HepG2 (cell line): ENCODE data around the gene KIF3C. TPM values are rescaled to one million over a fixed set of nuclear protein-coding genes. Genes with fewer than 3 reads are reported as not detected.

ENCODE experiments used
- CREB1 ChIP-seq, 2 experiments: fragments of 450-650 bp in 1 of 2; IDR thresholded peaks; 2 replicates each; pipeline ENCODE4 v1.6.1; 2016 to 2017; ENCODE audit warnings: control low read depth in 1 of 2, mild to moderate bottlenecking in 1 of 2, missing compliant biosample characterization in 1 of 2, missing genetic modification characterization in 1 of 2
- CREM ChIP-seq, 2 experiments: sonication (generic) in 1 of 2; formaldehyde crosslinking in 1 of 2; IDR thresholded peaks; 2 replicates each; pipeline versions ENCODE4 v1.4.0 to v1.6.1; 2016 to 2020; ENCODE audit warnings: antibody characterized with exemption in 1 of 2, mild to moderate bottlenecking in 1 of 2, missing genetic modification reagents in 1 of 2
- FOXC1 ChIP-seq: sonication (generic); formaldehyde crosslinking; IDR thresholded peaks from 2 replicates; pipeline ENCODE4 v1.8.0; 2022; ENCODE audit warnings: mild to moderate bottlenecking, missing genetic modification reagents, borderline replicate concordance
- FOXO4 ChIP-seq: sonication (generic); formaldehyde crosslinking; conservative IDR thresholded peaks from 2 replicates; pipeline ENCODE4 v1.8.1; 2023; ENCODE audit warnings: missing genetic modification reagents
- RARG ChIP-seq: sonication (generic); formaldehyde crosslinking; IDR thresholded peaks from 2 replicates; pipeline ENCODE4 v1.4.0; 2020; ENCODE audit warnings: low read depth, mild to moderate bottlenecking, missing genetic modification reagents
- SRSF4 ChIP-seq: fragments of 200-400 bp; formaldehyde crosslinking; IDR thresholded peaks from one replicate; pipeline ENCODE4 v1.6.1; 2018; ENCODE audit warnings: mild to moderate bottlenecking, low read depth, low read length, moderate library complexity; ENCODE audit not compliant: poor library complexity, severe bottlenecking
- TEAD3 ChIP-seq: optimal IDR thresholded peaks from 2 replicates; pipeline ENCODE3; 2016; ENCODE audit warnings: borderline replicate concordance
- YY1 ChIP-seq: IDR thresholded peaks from 2 replicates; pipeline ENCODE4 v1.6.1; 2011; ENCODE audit warnings: low read length, low read depth, moderate library complexity, mild to moderate bottlenecking; ENCODE audit not compliant: insufficient read depth, insufficient replicate concordance
- ZKSCAN1 ChIP-seq: fragments of 150-350 bp; IDR thresholded peaks from 2 replicates; pipeline ENCODE4 v1.6.1; 2014; ENCODE audit warnings: low read length
- ZNF710 ChIP-seq: sonication (generic); formaldehyde crosslinking; IDR thresholded peaks from 2 replicates; pipeline ENCODE4 v1.5.0; 2020; ENCODE audit warnings: mild to moderate bottlenecking, missing genetic modification reagents, borderline replicate concordance
- polyA plus RNA-seq, 8 experiments: library from polyadenylated mRNA; depleted of rRNA in 3 of 8; stranded (reverse) in 7 of 8; unstranded in 1 of 8; fragments of >200 nt; fragmentation: Illumina TruSeq in 4 of 8; extraction: Trizol in 4 of 8; gene quantifications; 2 replicates each; pipeline versions ENCODE4 v1.2.1 to v1.2.3, GENCODE V29; 2011 to 2016; ENCODE audit warnings: low read depth in 4 of 8, missing spikeins in 1 of 8, mixed read lengths in 1 of 8; ENCODE audit not compliant: insufficient read depth in 1 of 8
- total RNA-seq, 5 experiments: library from RNA; depleted of rRNA; stranded (reverse); fragments of >200 nt; fragmentation: Illumina TruSeq; extraction: Trizol; gene quantifications; 2 replicates each; pipeline ENCODE4 v1.2.3, GENCODE V29; 2016; ENCODE audit warnings: low read depth in 1 of 5
- TF ChIP-seq, protein P1 (sequence below): sonication (generic); formaldehyde crosslinking; IDR thresholded peaks from 2 replicates; pipeline ENCODE4 v1.8.1; 2023; ENCODE audit warnings: mild to moderate bottlenecking, missing genetic modification reagents, borderline replicate concordance
- TF ChIP-seq, protein P2 (sequence below): sonication (generic); formaldehyde crosslinking; IDR thresholded peaks from 2 replicates; pipeline ENCODE4 v1.4.0; 2020; ENCODE audit warnings: mild to moderate bottlenecking, missing genetic modification reagents, borderline replicate concordance
- TF ChIP-seq, protein P3 (sequence below): IDR thresholded peaks from 2 replicates; pipeline ENCODE4 v1.6.1; 2016
- TF ChIP-seq, protein P4 (sequence below): sonication (generic); formaldehyde crosslinking; IDR thresholded peaks from 2 replicates; pipeline ENCODE4 v1.5.1; 2020; ENCODE audit warnings: mild to moderate bottlenecking, missing genetic modification reagents, moderate library complexity

KIF3C gene
- total and polyA plus RNA-seq, 2 of the 13 experiments (the other 11 are each of a cell fraction or from before 2014, with no cell fraction given): 3.6 to 4.9 TPM

GRCh38 chr2:25878361-25879132, 103.8 kb downstream of the KIF3C start, which contains the start of gene ASXL2 (continued):
- peak; percentile 73; the same call in 1 of the 2 replicates for TF ChIP-seq CREB1 (IDR thresholded peaks at IDR 0.05)
- no peak for TF ChIP-seq CREB1 (CRISPR knock-in tag; IDR thresholded peaks at IDR 0.05)
- TF ChIP-seq ZNF710 (CRISPR knock-in tag): peak; percentile 61; the same call in 1 of the 2 replicates
- peak; percentile 82 for TF ChIP-seq TEAD3 (CRISPR knock-in tag)
- TF ChIP-seq CREM (IDR thresholded peaks at IDR 0.05): peak; percentile 47; the same call in 1 of the 2 replicates
- TF ChIP-seq CREM (CRISPR knock-in tag; IDR thresholded peaks at IDR 0.05): no peak
- TF ChIP-seq ZKSCAN1: no peak
- TF ChIP-seq, protein P1, sequence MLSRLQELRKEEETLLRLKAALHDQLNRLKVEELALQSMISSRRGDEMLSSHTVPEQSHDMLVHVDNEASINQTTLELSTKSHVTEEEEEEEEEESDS (CRISPR knock-in tag): no peak
- TF ChIP-seq, protein P2, sequence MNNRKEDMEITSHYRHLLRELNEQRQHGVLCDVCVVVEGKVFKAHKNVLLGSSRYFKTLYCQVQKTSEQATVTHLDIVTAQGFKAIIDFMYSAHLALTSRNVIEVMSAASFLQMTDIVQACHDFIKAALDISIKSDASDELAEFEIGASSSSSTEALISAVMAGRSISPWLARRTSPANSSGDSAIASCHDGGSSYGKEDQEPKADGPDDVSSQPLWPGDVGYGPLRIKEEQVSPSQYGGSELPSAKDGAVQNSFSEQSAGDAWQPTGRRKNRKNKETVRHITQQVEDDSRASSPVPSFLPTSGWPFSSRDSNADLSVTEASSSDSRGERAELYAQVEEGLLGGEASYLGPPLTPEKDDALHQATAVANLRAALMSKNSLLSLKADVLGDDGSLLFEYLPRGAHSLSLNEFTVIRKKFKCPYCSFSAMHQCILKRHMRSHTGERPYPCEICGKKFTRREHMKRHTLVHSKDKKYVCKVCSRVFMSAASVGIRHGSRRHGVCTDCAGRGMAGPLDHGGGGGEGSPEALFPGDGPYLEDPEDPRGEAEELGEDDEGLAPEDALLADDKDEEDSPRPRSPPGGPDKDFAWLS: no peak
- TF ChIP-seq SRSF4: no peak
- TF ChIP-seq FOXO4 (CRISPR knock-in tag): no peak
- peak; percentile 95 for TF ChIP-seq YY1
- TF ChIP-seq RARG (CRISPR knock-in tag): no peak
- TF ChIP-seq, protein P3, sequence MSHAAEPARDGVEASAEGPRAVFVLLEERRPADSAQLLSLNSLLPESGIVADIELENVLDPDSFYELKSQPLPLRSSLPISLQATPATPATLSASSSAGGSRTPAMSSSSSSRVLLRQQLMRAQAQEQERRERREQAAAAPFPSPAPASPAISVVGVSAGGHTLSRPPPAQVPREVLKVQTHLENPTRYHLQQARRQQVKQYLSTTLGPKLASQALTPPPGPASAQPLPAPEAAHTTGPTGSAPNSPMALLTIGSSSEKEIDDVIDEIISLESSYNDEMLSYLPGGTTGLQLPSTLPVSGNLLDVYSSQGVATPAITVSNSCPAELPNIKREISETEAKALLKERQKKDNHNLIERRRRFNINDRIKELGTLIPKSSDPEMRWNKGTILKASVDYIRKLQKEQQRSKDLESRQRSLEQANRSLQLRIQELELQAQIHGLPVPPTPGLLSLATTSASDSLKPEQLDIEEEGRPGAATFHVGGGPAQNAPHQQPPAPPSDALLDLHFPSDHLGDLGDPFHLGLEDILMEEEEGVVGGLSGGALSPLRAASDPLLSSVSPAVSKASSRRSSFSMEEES (CRISPR knock-in tag): peak; percentile 73
- TF ChIP-seq, protein P4, sequence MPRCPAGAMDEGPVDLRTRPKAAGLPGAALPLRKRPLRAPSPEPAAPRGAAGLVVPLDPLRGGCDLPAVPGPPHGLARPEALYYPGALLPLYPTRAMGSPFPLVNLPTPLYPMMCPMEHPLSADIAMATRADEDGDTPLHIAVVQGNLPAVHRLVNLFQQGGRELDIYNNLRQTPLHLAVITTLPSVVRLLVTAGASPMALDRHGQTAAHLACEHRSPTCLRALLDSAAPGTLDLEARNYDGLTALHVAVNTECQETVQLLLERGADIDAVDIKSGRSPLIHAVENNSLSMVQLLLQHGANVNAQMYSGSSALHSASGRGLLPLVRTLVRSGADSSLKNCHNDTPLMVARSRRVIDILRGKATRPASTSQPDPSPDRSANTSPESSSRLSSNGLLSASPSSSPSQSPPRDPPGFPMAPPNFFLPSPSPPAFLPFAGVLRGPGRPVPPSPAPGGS (CRISPR knock-in tag): no peak
- TF ChIP-seq FOXC1 (CRISPR knock-in tag): 0 out of 2 replicates have a peak, but pooled peaks have one; percentile 12
